Stimulated activated CD4-positive, alpha-beta T cell treated with anti-CD3 and anti-CD28 coated beads, Interleukin-1b, Interleukin-23, amount 100 ng/mL, for 48 hours (primary cell): ENCODE data around the gene PKN2.
"Not testable (repeated sequence)": the region's sequence is repeated elsewhere in the genome, so short reads cannot be mapped to it uniquely, and the experiment has no call there.

Experiments used
- DNase-seq: peaks from one replicate; pipeline ENCODE4 v3.0.0-alpha.2; 2020

The PKN2 gene

GRCh38 chr1:88800382-88801051, 116.4 kb downstream of the PKN2 start:
- DNase-seq: peak; percentile 13

GRCh38 chr1:88801575-88802208, 117.6 kb downstream of the PKN2 start:
- DNase-seq: no peak

- DNase-seq: no peak
Measured at GRCh38 chr1:88802404-88802803, 118.3 kb downstream of the PKN2 start.

DNA sequence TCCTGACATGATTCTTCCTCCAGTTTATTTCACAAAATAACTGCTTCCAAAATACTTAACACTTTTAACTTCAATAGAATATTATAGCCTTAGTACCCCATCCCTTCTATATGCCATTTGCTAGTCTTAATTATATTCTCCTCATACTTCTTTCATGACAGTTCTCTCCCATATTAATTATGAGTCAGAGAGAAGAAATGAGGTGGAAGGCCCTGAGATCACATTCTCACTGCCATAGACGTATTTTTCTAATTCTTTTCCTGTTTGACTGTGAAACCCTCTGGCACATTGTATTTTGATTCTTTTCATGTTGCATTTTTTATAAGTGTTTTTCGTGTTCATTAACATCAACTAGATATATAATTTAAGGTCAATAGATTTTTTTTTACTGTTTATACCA, 118.9 kb downstream of the PKN2 start:
- DNase-seq: no peak

DNA sequence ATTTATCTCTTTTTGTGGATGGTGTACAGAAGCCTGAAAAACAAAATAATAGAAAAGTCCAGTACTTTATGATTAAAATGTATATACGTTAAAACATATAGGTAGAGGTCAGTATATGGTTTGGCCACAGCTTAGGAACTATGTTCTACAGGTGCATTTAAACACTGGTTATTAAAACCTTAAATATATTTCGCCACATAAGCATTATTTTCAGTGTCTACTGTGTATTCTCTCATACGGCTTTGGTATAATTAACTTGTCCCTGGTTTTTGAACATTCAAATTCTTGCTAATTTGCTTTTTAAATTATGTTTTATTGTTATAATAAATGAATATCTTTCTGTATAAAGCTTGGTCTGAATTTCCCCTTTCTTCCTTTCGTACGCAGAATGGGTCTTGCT, 119.4 kb downstream of the PKN2 start:
- DNase-seq: no peak

DNA sequence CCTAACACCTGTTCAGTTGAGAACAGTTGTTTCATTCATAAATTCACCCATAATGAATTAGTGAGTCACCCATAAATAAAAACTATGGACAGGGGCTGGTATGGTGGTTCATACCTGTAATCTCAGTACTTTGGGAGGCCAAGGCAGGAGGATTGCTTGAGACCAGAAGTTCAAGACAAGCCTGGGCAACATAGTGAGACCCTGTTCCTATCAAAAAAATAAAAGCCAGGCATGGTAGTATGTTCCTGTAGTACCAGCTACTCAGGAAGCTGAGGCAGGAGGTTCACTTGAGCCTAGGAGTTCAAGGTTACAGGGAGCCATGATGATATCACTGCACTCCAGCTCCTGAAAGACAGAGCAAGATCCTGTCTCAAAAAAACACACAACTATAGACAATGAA, 128.3 kb downstream of the PKN2 start:
- no peak for DNase-seq

DNA sequence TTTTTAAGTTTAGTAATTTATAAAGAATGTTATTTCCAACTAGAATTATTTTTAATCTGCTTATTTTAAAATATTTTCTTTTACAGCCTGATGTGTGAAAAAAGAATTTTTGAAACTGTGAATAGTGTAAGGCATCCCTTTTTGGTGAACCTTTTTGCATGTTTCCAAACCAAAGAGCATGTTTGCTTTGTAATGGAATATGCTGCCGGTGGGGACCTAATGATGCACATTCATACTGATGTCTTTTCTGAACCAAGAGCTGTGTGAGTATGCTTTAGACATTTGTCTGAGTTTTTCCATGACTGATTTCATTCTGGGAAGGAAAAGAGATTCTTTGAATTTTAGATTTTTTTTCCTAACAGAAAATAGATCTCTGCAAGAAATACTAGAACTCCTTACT, 129.4 kb downstream of the PKN2 start:
- DNase-seq: no peak

GRCh38 chr1:88819642-88820041, 135.6 kb downstream of the PKN2 start:
- DNase-seq: not testable (repeated sequence)

GRCh38 chr1:88825721-88826120, 141.6 kb downstream of the PKN2 start:
- no peak for DNase-seq

GRCh38 chr1:88847643-88848042, 163.6 kb downstream of the PKN2 start:
- no peak for DNase-seq

- no peak for DNase-seq
Measured at GRCh38 chr1:88851303-88852063, 167.4 kb downstream of the PKN2 start.

- DNase-seq: no peak
Measured at GRCh38 chr1:88867743-88868521, 183.9 kb downstream of the PKN2 start.

- not testable (repeated sequence) for DNase-seq
Measured at GRCh38 chr1:88869644-88870043, 185.6 kb downstream of the PKN2 start.

DNA sequence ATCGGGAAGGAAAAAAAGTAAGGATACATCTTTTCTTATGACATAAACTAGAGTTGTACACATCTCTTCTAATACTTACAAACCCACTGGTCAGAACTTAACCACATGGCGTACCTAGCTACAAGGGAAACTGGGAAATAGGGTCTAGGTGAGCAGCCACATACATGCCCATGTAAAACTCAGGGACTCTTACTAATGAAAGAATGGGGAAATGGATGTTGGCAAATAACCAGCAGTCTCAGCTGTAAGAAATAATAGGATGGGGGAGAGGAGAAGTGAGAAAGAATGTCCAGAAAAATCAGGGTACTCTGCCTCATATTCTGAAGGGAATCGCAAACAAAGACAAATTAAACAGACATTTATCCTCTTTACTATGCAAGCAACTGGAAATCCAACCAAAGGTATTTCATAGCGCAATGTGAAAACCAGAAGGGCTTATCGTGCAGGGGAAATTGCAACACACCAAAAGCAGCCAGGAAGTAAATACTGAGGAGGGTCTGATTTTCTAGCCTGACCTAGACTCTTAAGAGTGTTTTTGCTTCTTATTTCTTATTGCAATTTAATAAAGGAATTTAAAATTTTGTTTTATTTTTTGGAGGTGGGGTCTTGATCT, 189.8 kb downstream of the PKN2 start:
- DNase-seq: no peak

DNA sequence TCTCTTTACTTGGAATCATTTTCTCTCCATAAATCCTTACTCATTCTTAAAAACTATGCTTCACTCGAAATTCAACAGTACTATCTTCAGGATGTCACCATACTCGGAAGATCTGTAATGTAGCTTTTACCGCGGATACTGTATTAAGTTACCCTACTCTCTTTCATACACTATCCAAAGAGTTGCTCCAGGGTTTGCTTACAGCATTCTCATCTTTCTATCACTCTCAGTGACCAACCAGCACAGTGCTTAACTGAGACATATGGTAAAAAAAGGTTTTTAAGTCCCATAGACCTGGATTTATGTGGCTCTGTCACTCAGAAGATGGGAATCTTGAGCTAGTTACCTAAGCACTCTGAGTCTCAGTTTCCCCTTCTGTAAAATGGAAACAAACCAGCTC, 191.5 kb downstream of the PKN2 start:
- no peak for DNase-seq

DNA sequence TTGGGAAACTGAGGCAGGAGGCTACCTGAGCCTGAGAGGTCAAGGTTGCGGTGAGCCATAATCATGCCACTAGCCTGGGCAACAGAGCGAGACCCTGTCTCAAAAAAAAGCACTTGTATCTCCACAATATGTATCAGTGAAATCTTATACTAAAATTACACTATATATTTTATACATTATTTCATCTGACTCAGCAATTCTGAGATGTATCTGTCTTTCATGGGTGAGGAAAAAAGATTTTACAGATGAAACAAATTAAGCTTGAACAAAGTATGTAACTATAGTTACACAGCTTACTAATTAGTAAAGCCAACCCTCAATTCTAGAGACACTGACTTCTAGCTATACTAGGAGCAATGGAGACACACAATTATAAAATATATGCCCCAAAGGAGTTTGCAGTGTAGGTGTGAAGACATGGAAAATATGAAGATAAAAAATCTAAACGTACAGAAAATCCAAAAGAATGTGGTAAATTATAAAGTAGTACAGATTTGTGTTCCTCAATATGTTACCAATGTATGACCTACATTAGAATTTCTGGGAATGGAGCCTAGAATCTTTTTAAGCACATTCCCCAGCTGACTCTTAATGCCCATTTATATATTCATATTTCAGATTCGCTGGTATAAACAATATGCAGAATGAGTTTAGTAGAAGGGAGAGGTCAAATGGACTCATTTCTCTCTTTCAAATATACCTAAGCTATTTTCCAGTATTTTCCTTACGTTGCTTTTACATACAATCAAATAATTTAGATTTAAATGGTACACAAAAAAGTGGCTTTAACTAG, 192.7 kb downstream of the PKN2 start:
- DNase-seq: no peak

DNA sequence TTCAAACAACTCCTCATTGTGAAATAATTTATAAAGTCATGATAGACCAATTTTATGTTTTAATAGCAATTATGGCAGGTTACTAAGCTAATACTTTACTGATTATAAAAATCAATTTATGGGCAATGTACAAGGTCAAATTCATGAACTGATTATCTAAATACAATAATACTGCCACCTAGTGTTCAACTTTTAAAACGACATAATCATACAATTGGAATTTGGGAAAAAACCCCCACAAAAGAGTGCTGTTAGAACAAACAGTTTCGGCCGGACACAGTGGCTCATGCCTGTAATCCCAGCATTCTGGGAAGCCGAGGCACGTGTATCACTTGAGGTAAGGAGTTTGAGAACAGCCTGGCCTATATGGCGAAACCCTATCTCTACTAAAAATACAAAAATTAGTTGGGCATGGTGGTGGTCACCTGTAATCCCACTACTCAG, 193.3 kb downstream of the PKN2 start:
- DNase-seq: no peak

GRCh38 chr1:88877911-88878310, 193.8 kb downstream of the PKN2 start:
- no peak for DNase-seq

DNA sequence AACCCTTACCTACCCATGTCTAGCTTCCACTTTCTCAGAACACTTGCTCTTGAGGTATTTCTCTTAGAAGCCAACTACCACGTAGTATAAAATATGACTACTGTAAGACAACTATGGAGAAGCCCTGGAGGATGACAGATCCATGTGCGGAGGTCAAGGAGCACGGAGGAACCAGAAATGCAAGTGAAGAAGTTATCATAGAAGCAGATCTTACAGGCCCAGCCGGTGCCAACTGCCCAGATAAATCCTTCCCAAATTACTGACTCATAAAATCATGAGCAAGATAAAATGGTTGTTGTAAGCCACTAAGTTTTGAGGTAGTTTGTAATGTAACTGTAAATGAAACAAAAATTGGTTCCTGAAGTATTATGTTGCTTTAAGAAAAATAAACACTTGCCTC, 194.7 kb downstream of the PKN2 start:
- no peak for DNase-seq

GRCh38 chr1:88880717-88881116, 196.6 kb downstream of the PKN2 start:
- DNase-seq: not testable (repeated sequence)

GRCh38 chr1:88883156-88883555, 199.1 kb downstream of the PKN2 start:
- DNase-seq: no peak
